ENCODE data around the gene RAB26. TPM values are rescaled to one million over a fixed set of nuclear protein-coding genes. Genes with fewer than 3 reads are reported as not detected.
"Not testable (repeated sequence)": the region's sequence is repeated elsewhere in the genome, so short reads cannot be mapped to it uniquely, and the experiment has no call there.

Gene RAB26
- polyA plus RNA-seq, 5 donors, result 1.0 to 1.8 (median 1.5) TPM

- DNase-seq, result no peak
Measured at GRCh38 chr16:2196162-2196980, 47.9 kb downstream of the RAB26 start, which contains the start of gene CASKIN1. TSS of gene CASKIN1 (minus strand) at chr16:2196605. CDS start at chr16:2196432, 173 bp downstream.

GRCh38 chr16:2196981-2197511 lies 48.6 kb downstream of the RAB26 start:
- no peak for DNase-seq

GRCh38 chr16:2197765-2198164 lies 49.3 kb downstream of the RAB26 start:
- DNase-seq, result no peak

- DNase-seq, result no peak
Measured at GRCh38 chr16:2198283-2198682, 49.9 kb downstream of the RAB26 start.

- DNase-seq, result no peak
Measured at GRCh38 chr16:2199095-2199494, 50.7 kb downstream of the RAB26 start.

GRCh38 chr16:2199621-2200139 lies 51.3 kb downstream of the RAB26 start:
- DNase-seq, result no peak

- no peak for DNase-seq
Measured at GRCh38 chr16:2200313-2200712, 51.9 kb downstream of the RAB26 start.

- DNase-seq, result not testable (repeated sequence)
Measured at GRCh38 chr16:2203119-2203688, 54.8 kb downstream of the RAB26 start.

Other genes starting within 250 kb of the RAB26 start
- under 1 TPM; 0.09 to 0.40 (median 0.18) TPM for gene HS3ST6, start 230.2 kb upstream of the RAB26 start, polyA plus RNA-seq (ENCODE audit: insufficient read depth in 1 of 5, insufficient read length in 5 of 5, low replicate concordance in 1 of 5)
- 10 to 100 TPM; 11.8 to 22.8 (median 14.9) TPM for gene MSRB1, start 205.4 kb upstream of the RAB26 start, polyA plus RNA-seq (ENCODE audit: insufficient read depth in 1 of 5, insufficient read length in 5 of 5, low replicate concordance in 1 of 5)
- 1 to 10 TPM in 1 of 5 donors, under 1 TPM in 4; 0.05 to 2.0 (median 0.18) TPM for gene RPL3L, start 193.9 kb upstream of the RAB26 start, polyA plus RNA-seq (ENCODE audit: insufficient read depth in 1 of 5, insufficient read length in 5 of 5, low replicate concordance in 1 of 5)
- 100 to 1,000 TPM in 1 of 5 donors, 10 to 100 TPM in 4; 78.0 to 123 (median 87.7) TPM for gene NDUFB10, start 189.1 kb upstream of the RAB26 start, polyA plus RNA-seq (ENCODE audit: insufficient read depth in 1 of 5, insufficient read length in 5 of 5, low replicate concordance in 1 of 5)
- 1,000 to 10,000 TPM; 2,201 to 2,837 (median 2,396) TPM for gene RPS2, start 183.8 kb upstream of the RAB26 start, polyA plus RNA-seq (ENCODE audit: insufficient read depth in 1 of 5, insufficient read length in 5 of 5, low replicate concordance in 1 of 5)
- gene RNF151, start 181.8 kb upstream of the RAB26 start, polyA plus RNA-seq (ENCODE audit: insufficient read depth in 1 of 5, insufficient read length in 5 of 5, low replicate concordance in 1 of 5), result under 1 TPM in 1 of 5 donors, not detected in 4; 0.13 TPM
- 10 to 100 TPM; 22.8 to 42.3 (median 28.9) TPM for gene TBL3, start 176.6 kb upstream of the RAB26 start, polyA plus RNA-seq (ENCODE audit: insufficient read depth in 1 of 5, insufficient read length in 5 of 5, low replicate concordance in 1 of 5)
- under 1 TPM in 4 of 5 donors, not detected in 1; 0.18 to 0.57 (median 0.39) TPM for gene NOXO1, start 167.2 kb upstream of the RAB26 start, polyA plus RNA-seq (ENCODE audit: insufficient read depth in 1 of 5, insufficient read length in 5 of 5, low replicate concordance in 1 of 5)
- gene GFER, start 164.4 kb upstream of the RAB26 start, polyA plus RNA-seq (ENCODE audit: insufficient read depth in 1 of 5, insufficient read length in 5 of 5, low replicate concordance in 1 of 5), result 10 to 100 TPM; 17.0 to 28.1 (median 21.1) TPM
- gene SYNGR3, start 158.7 kb upstream of the RAB26 start, polyA plus RNA-seq (ENCODE audit: insufficient read depth in 1 of 5, insufficient read length in 5 of 5, low replicate concordance in 1 of 5), result under 1 TPM; 0.46 to 0.80 (median 0.65) TPM
- gene ZNF598, start 138.8 kb upstream of the RAB26 start, polyA plus RNA-seq (ENCODE audit: insufficient read depth in 1 of 5, insufficient read length in 5 of 5, low replicate concordance in 1 of 5), result 10 to 100 TPM; 11.9 to 32.1 (median 19.9) TPM
- gene NPW, start 128.8 kb upstream of the RAB26 start, polyA plus RNA-seq (ENCODE audit: insufficient read depth in 1 of 5, insufficient read length in 5 of 5, low replicate concordance in 1 of 5), result 1 to 10 TPM; 1.1 to 7.9 (median 2.3) TPM
- 100 to 1,000 TPM in 2 of 5 donors, 10 to 100 TPM in 3; 63.1 to 196 (median 91.8) TPM for gene NHERF2, start 121.7 kb upstream of the RAB26 start, polyA plus RNA-seq (ENCODE audit: insufficient read depth in 1 of 5, insufficient read length in 5 of 5, low replicate concordance in 1 of 5)
- gene NTHL1, start 100.8 kb upstream of the RAB26 start, polyA plus RNA-seq (ENCODE audit: insufficient read depth in 1 of 5, insufficient read length in 5 of 5, low replicate concordance in 1 of 5), result 10 to 100 TPM; 21.0 to 41.2 (median 26.9) TPM
- 100 to 1,000 TPM; 100 to 149 (median 120) TPM for gene TSC2, start 100.6 kb upstream of the RAB26 start, polyA plus RNA-seq (ENCODE audit: insufficient read depth in 1 of 5, insufficient read length in 5 of 5, low replicate concordance in 1 of 5)
- 100 to 1,000 TPM in 3 of 5 donors, 10 to 100 TPM in 2; 66.7 to 168 (median 123) TPM for gene PKD1, start 12.7 kb upstream of the RAB26 start, polyA plus RNA-seq (ENCODE audit: insufficient read depth in 1 of 5, insufficient read length in 5 of 5, low replicate concordance in 1 of 5)
- 10 to 100 TPM; 41.0 to 62.8 (median 45.7) TPM for gene TRAF7, start 7.2 kb downstream of the RAB26 start, polyA plus RNA-seq (ENCODE audit: insufficient read depth in 1 of 5, insufficient read length in 5 of 5, low replicate concordance in 1 of 5)
- gene CASKIN1, start 48.0 kb downstream of the RAB26 start, polyA plus RNA-seq (ENCODE audit: insufficient read depth in 1 of 5, insufficient read length in 5 of 5, low replicate concordance in 1 of 5), result under 1 TPM; 0.16 to 0.85 (median 0.50) TPM
- 10 to 100 TPM; 32.3 to 48.6 (median 33.9) TPM for gene MLST8, start 56.8 kb downstream of the RAB26 start, polyA plus RNA-seq (ENCODE audit: insufficient read depth in 1 of 5, insufficient read length in 5 of 5, low replicate concordance in 1 of 5)
- gene BRICD5, start 62.2 kb downstream of the RAB26 start, polyA plus RNA-seq (ENCODE audit: insufficient read depth in 1 of 5, insufficient read length in 5 of 5, low replicate concordance in 1 of 5), result 1 to 10 TPM; 2.6 to 9.0 (median 5.8) TPM
- 10 to 100 TPM in 1 of 5 donors, 1 to 10 TPM in 4; 7.2 to 13.3 (median 9.1) TPM for gene PGP, start 66.2 kb downstream of the RAB26 start, polyA plus RNA-seq (ENCODE audit: insufficient read depth in 1 of 5, insufficient read length in 5 of 5, low replicate concordance in 1 of 5)
- gene E4F1, start 75.0 kb downstream of the RAB26 start, polyA plus RNA-seq (ENCODE audit: insufficient read depth in 1 of 5, insufficient read length in 5 of 5, low replicate concordance in 1 of 5), result 10 to 100 TPM in 4 of 5 donors, 1 to 10 TPM in 1; 9.7 to 24.6 (median 15.3) TPM
- gene DNASE1L2, start 87.8 kb downstream of the RAB26 start, polyA plus RNA-seq (ENCODE audit: insufficient read depth in 1 of 5, insufficient read length in 5 of 5, low replicate concordance in 1 of 5), result 1 to 10 TPM in 1 of 5 donors, under 1 TPM in 4; 0.60 to 1.2 (median 0.77) TPM
- gene ECI1, start 103.0 kb downstream of the RAB26 start, polyA plus RNA-seq (ENCODE audit: insufficient read depth in 1 of 5, insufficient read length in 5 of 5, low replicate concordance in 1 of 5), result 10 to 100 TPM; 37.2 to 76.1 (median 44.8) TPM
- gene RNPS1, start 119.5 kb downstream of the RAB26 start, polyA plus RNA-seq (ENCODE audit: insufficient read depth in 1 of 5, insufficient read length in 5 of 5, low replicate concordance in 1 of 5), result 100 to 1,000 TPM; 158 to 210 (median 178) TPM
- gene ABCA3, start 192.1 kb downstream of the RAB26 start, polyA plus RNA-seq (ENCODE audit: insufficient read depth in 1 of 5, insufficient read length in 5 of 5, low replicate concordance in 1 of 5), result 10 to 100 TPM in 2 of 5 donors, 1 to 10 TPM in 3; 6.8 to 16.1 (median 7.3) TPM